ENCODE measurements around the gene CREG2. TPM values are rescaled to one million over a fixed set of nuclear protein-coding genes. Genes with fewer than 3 reads are reported as not detected.
A peak's percentile ranks its signal among the peaks of the same experiment; 100 is the strongest.

The CREG2 gene
- total and polyA plus RNA-seq, 2 donors (not counting 1 experiment from before 2014, with no cell fraction given) = 0.08 to 0.50 TPM

- H3K4me1 ChIP-seq (ENCODE audit: control insufficient read depth, extremely low read depth, insufficient read depth, low read length) = peaks cover 8% of the 10 kb centered on the region
- H3K4me3 ChIP-seq (replicated peaks in 1 of 4; ENCODE audit: control extremely low read depth in 1 of 4, insufficient read depth in 1 of 4, low read depth in 3 of 4, low read length in 4 of 4) = no peak overlapping the region
- no peak overlapping the region for H3K9ac ChIP-seq (ENCODE audit: insufficient read depth, low read length)
- DNase-seq (ENCODE audit: low read depth in 2 of 2) = no peak
- H2AFZ ChIP-seq (ENCODE audit: low read length) = no peak overlapping the region
- no peak overlapping the region for H3K27ac ChIP-seq (ENCODE audit: insufficient read depth, low read length)
- TF ChIP-seq CTCF (conservative IDR thresholded peaks at IDR 0.05 in 1 of 2, IDR thresholded peaks at IDR 0.05 in 1 of 2; ENCODE audit: low read depth in 1 of 2, low read length in 2 of 2) (no peak), EZH2 (IDR thresholded peaks at IDR 0.05; ENCODE audit: low read length, missing control alignments) (no peak)
- no peaks in the 10 kb centered on the region for H3K79me2 ChIP-seq (ENCODE audit: control insufficient read depth, insufficient read depth, low read length)
- H4K20me1 ChIP-seq (ENCODE audit: control insufficient read depth, extremely low read depth, insufficient read depth, low read length) = no peaks in the 10 kb centered on the region
- no peaks in the 10 kb centered on the region for H3K9me3 ChIP-seq (ENCODE audit: control insufficient read depth, insufficient read depth, low read depth, low read length)
- H3K4me2 ChIP-seq (ENCODE audit: extremely low read depth, insufficient read depth, low read length) = no peak overlapping the region
- no peaks in the 10 kb centered on the region for H3K27me3 ChIP-seq (ENCODE audit: control insufficient read depth, insufficient read depth, low read length)
- no peaks in the 10 kb centered on the region for H3K36me3 ChIP-seq (ENCODE audit: control insufficient read depth, insufficient read depth, low read length)
Measured at GRCh38 chr2:101344137-101344536, 43.2 kb downstream of the CREG2 start.

DNA sequence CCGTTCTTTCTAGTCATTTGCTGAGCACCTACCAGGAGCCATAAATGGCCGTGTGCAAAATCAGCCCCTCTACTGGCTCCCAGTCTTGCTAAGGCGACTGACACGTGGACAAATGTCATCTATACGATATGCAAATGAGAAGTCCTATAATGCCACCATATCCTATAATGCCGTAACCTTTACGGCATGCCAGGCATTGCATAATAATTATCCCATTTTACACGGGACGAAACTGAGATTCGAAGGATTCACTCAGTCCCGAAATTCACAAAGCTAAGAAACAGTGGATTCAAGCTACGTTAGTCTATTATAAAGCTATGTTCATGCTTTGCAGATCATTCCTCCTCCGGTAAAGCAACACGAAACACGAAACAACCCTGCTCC is 44.7 kb downstream of the CREG2 start:
- TF ChIP-seq CTCF (conservative IDR thresholded peaks at IDR 0.05 in 1 of 2, IDR thresholded peaks at IDR 0.05 in 1 of 2; ENCODE audit: low read depth in 1 of 2, low read length in 2 of 2) = no peak
- TF ChIP-seq EZH2 (IDR thresholded peaks at IDR 0.05; ENCODE audit: low read length, missing control alignments) = no peak
- H3K79me2 ChIP-seq (ENCODE audit: control insufficient read depth, insufficient read depth, low read length) = no peaks in the 10 kb centered on the region
- no peaks in the 10 kb centered on the region for H3K27me3 ChIP-seq (ENCODE audit: control insufficient read depth, insufficient read depth, low read length)
- H4K20me1 ChIP-seq (ENCODE audit: control insufficient read depth, extremely low read depth, insufficient read depth, low read length) = no peaks in the 10 kb centered on the region
- no peak for DNase-seq (ENCODE audit: low read depth in 2 of 2)
- no peak overlapping the region for H3K4me3 ChIP-seq (replicated peaks in 1 of 4; ENCODE audit: control extremely low read depth in 1 of 4, insufficient read depth in 1 of 4, low read depth in 3 of 4, low read length in 4 of 4)
- no peak overlapping the region for H2AFZ ChIP-seq (ENCODE audit: low read length)
- no peaks in the 10 kb centered on the region for H3K9me3 ChIP-seq (ENCODE audit: control insufficient read depth, insufficient read depth, low read depth, low read length)
- H3K4me2 ChIP-seq (ENCODE audit: extremely low read depth, insufficient read depth, low read length) = no peak overlapping the region
- H3K27ac ChIP-seq (ENCODE audit: insufficient read depth, low read length) = no peak overlapping the region
- no peak overlapping the region for H3K9ac ChIP-seq (ENCODE audit: insufficient read depth, low read length)
- H3K36me3 ChIP-seq (ENCODE audit: control insufficient read depth, insufficient read depth, low read length) = no peaks in the 10 kb centered on the region
- peaks cover 11% of the 10 kb centered on the region for H3K4me1 ChIP-seq (ENCODE audit: control insufficient read depth, extremely low read depth, insufficient read depth, low read length)

DNA sequence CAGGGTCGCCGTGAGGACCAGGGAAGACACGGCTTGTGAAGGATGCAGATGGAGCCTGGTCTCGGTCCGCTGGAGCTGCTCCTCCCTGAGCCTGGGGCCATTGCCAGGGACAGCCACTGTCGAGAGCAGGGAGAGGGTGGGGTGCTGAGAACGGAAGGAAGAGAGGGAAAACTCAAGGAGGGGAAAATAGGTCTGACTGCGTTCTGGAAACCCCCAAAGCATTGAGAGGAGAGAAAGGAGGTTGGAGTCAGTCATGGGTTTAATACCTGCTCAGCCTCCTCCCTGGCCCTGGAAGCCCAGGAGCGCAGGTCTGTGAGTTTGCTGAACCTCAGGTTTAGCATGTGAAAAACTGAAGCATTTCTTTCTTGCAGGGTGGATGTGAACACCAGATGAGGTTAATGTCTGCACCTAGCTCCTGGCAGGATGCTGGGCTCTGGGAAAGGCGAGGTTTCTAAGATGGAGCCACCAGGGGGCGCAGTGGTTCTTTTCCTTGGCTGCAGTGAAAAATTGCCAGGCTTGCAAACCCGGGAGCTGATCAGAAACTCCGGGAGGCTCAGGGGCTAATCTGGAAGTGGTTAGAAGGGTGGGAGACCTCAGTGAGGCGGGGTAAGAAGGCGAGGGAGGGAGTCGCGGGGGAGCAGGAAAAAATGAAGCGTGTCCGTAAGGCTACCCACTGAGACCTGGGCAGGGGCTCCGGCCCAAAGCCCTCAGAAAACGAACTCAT is 45.2 kb downstream of the CREG2 start:
- DNase-seq (ENCODE audit: low read depth in 2 of 2) = peak; percentile 50 to 70
- Histone ChIP-seq H3K27me3 (ENCODE audit: control insufficient read depth, insufficient read depth, low read length) (no peaks in the 10 kb centered on the region), H3K9ac (ENCODE audit: insufficient read depth, low read length) (no peak overlapping the region), H3K27ac (ENCODE audit: insufficient read depth, low read length) (no peak overlapping the region), H3K9me3 (ENCODE audit: control insufficient read depth, insufficient read depth, low read depth, low read length) (no peaks in the 10 kb centered on the region), H3K4me2 (ENCODE audit: extremely low read depth, insufficient read depth, low read length) (no peak overlapping the region), H3K79me2 (ENCODE audit: control insufficient read depth, insufficient read depth, low read length) (no peaks in the 10 kb centered on the region), H3K36me3 (ENCODE audit: control insufficient read depth, insufficient read depth, low read length) (no peaks in the 10 kb centered on the region), H3K4me3 (replicated peaks in 1 of 4; ENCODE audit: control extremely low read depth in 1 of 4, insufficient read depth in 1 of 4, low read depth in 3 of 4, low read length in 4 of 4) (no peak overlapping the region), H4K20me1 (ENCODE audit: control insufficient read depth, extremely low read depth, insufficient read depth, low read length) (no peaks in the 10 kb centered on the region), H2AFZ (ENCODE audit: low read length) (no peak overlapping the region), H3K4me1 (ENCODE audit: control insufficient read depth, extremely low read depth, insufficient read depth, low read length) (peaks cover 11% of the 10 kb centered on the region)
- peak; percentile 64 to 85 for TF ChIP-seq CTCF (conservative IDR thresholded peaks at IDR 0.05 in 1 of 2, IDR thresholded peaks at IDR 0.05 in 1 of 2; ENCODE audit: low read depth in 1 of 2, low read length in 2 of 2)
- TF ChIP-seq EZH2 (IDR thresholded peaks at IDR 0.05; ENCODE audit: low read length, missing control alignments) = no peak

Measured in fibroblast of lung (primary cell).